HCT116 (cell line): ENCODE results near the gene TMEM116. TPM values are rescaled to one million over a fixed set of nuclear protein-coding genes. Genes with fewer than 3 reads are reported as not detected.

Source experiments
- ATAC-seq: fragments of 200-7000 bp; cut with Tn5 transposase; 2 replicates; pipeline ENCODE4 v1.9.1; 2020; ENCODE audit warnings: mild to moderate bottlenecking, moderate library complexity
- BruUV-seq: library from RNA; stranded (reverse); fragments of 400-500 nt; replicated peaks from 2 replicates; lab custom pipeline; 2021; lab: Mats Ljungman, UMichigan
- CTCF ChIA-PET: fragments of 300-600 bp; sonication (Branson Sonifier 250); formaldehyde crosslinking; loops from one replicate; lab custom pipeline; 2021; ENCODE audit warnings: antibody characterized with exemption; lab: Charles Lee
- POLR2A ChIA-PET: fragments of 300-600, 350-600 bp; sonication (Branson Sonifier 250); formaldehyde crosslinking; loops from one replicate; lab custom pipeline; 2021; ENCODE audit warnings: antibody characterized with exemption; lab: Charles Lee
- RAD21 ChIA-PET, 2 experiments: fragments of 300-600 bp; sonication (Branson Sonifier 250); formaldehyde crosslinking; loops; one replicate each; lab custom pipeline; 2023; ENCODE audit warnings: low total read pairs in 2 of 2; ENCODE audit not compliant: uncharacterized antibody in 2 of 2, unreplicated experiment in 2 of 2, low non-redundant PET in 1 of 2; lab: Charles Lee
- DNase-seq: peaks from one replicate; pipeline ENCODE4 v3.0.0-alpha.2; 2010; ENCODE audit warnings: low read depth, low spot score
- H2AFZ ChIP-seq: fragments of 200-600 bp; shearing (Covaris generic), sonication (generic); 2 replicates; pipeline ENCODE4 v1.6.1; 2017; ENCODE audit warnings: low read depth, mixed run types, mixed read lengths, antibody characterized with exemption, low read length; ENCODE audit not compliant: poor library complexity, severe bottlenecking
- H3K27ac ChIP-seq: 2 replicates; pipeline ENCODE4 v1.5.1; 2012; ENCODE audit warnings: low read depth, low read length
- H3K27me3 ChIP-seq: fragments of 200-600 bp; sonication (generic); 2 replicates; pipeline ENCODE4 v1.6.1; 2016; ENCODE audit warnings: mixed run types, low read length, mixed read lengths; ENCODE audit not compliant: insufficient read depth
- H3K36me3 ChIP-seq, 2 experiments: fragments of 200-500 bp in 1 of 2; fragments of 200-600 bp in 1 of 2; sonication (Bioruptor generic) in 1 of 2; sonication (generic) in 1 of 2; 2 replicates each; pipeline versions ENCODE4 v1.5.1 to v1.6.1; 2014 to 2016; ENCODE audit warnings: low read length in 2 of 2, inconsistent platforms in 1 of 2, mixed read lengths in 1 of 2, mixed run types in 1 of 2; ENCODE audit not compliant: insufficient read depth in 2 of 2, control insufficient read depth in 1 of 2
- H3K4me1 ChIP-seq, 2 experiments: fragments of 200-600 bp in 1 of 2; sonication (generic) in 1 of 2; 2 replicates each; pipeline versions ENCODE4 v1.5.1 to v1.6.1; 2012 to 2017; ENCODE audit warnings: low read length in 2 of 2, inconsistent platforms in 1 of 2, mild to moderate bottlenecking in 1 of 2, mixed read lengths in 1 of 2, mixed run types in 1 of 2, moderate library complexity in 1 of 2; ENCODE audit not compliant: insufficient read depth in 2 of 2, control insufficient read depth in 1 of 2
- H3K4me2 ChIP-seq: fragments of 200-600 bp; sonication (generic); 2 replicates; pipeline ENCODE4 v1.6.1; 2017; ENCODE audit warnings: mixed run types, low read length, mixed read lengths
- H3K4me3 ChIP-seq, 2 experiments: fragments of 200-600 bp in 1 of 2; sonication (generic) in 1 of 2; replicated peaks in 1 of 2; 2 replicates each; pipeline ENCODE4 v1.5.1; 2011 to 2016; ENCODE audit warnings: low read length in 2 of 2, control low read depth in 1 of 2, low read depth in 1 of 2, mild to moderate bottlenecking in 1 of 2, mixed read lengths in 1 of 2, mixed run types in 1 of 2
- H3K79me2 ChIP-seq: fragments of 200-600 bp; sonication (generic); 2 replicates; pipeline ENCODE4 v1.6.1; 2017; ENCODE audit warnings: mild to moderate bottlenecking, mixed run types, low read length, moderate library complexity, mixed read lengths; ENCODE audit not compliant: insufficient read depth
- H3K9ac ChIP-seq: fragments of 200-600 bp; sonication (generic); 2 replicates; pipeline ENCODE4 v1.6.1; 2016; ENCODE audit warnings: low read length, mixed read lengths
- H3K9me2 ChIP-seq: fragments of 200-600 bp; sonication (generic), shearing (Covaris generic); 2 replicates; pipeline ENCODE4 v1.6.1; 2017; ENCODE audit warnings: mixed run types, mild to moderate bottlenecking, moderate library complexity; ENCODE audit not compliant: insufficient read depth
- H3K9me3 ChIP-seq, 2 experiments: fragments of 200-500 bp in 1 of 2; fragments of 200-600 bp in 1 of 2; sonication (Bioruptor generic) in 1 of 2; sonication (generic) in 1 of 2; 2 replicates each; pipeline ENCODE4 v1.6.1; 2014 to 2017; ENCODE audit warnings: low read length in 2 of 2, mixed read lengths in 2 of 2, inconsistent platforms in 1 of 2, low read depth in 1 of 2, mild to moderate bottlenecking in 1 of 2, mixed run types in 1 of 2, moderate library complexity in 1 of 2; ENCODE audit not compliant: control insufficient read depth in 1 of 2, insufficient read depth in 1 of 2
- H4K20me1 ChIP-seq: fragments of 200-600 bp; sonication (generic), shearing (Covaris generic); 2 replicates; pipeline ENCODE4 v1.6.1; 2017; ENCODE audit warnings: mixed run types, mild to moderate bottlenecking, moderate library complexity; ENCODE audit not compliant: insufficient read depth
- CBX3 ChIP-seq: IDR thresholded peaks from 2 replicates; pipeline ENCODE4 v1.6.1; 2012; ENCODE audit warnings: low read depth
- CEBPB ChIP-seq: IDR thresholded peaks from 2 replicates; pipeline ENCODE4 v1.6.1; 2012; ENCODE audit warnings: low read depth
- ELF1 ChIP-seq: IDR thresholded peaks from 2 replicates; pipeline ENCODE4 v1.6.1; 2012; ENCODE audit warnings: low read depth, borderline replicate concordance
- EZH2 ChIP-seq: fragments of 200-600 bp; sonication (generic); IDR thresholded peaks from 2 replicates; pipeline ENCODE4 v1.6.1; 2017; ENCODE audit warnings: antibody characterized with exemption, mixed run types
- EZH2phosphoT487 ChIP-seq: fragments of 200-600 bp; IDR thresholded peaks from 2 replicates; pipeline ENCODE4 v1.6.1; 2018; ENCODE audit warnings: antibody characterized with exemption, borderline replicate concordance
- FOSL1 ChIP-seq: IDR thresholded peaks from 2 replicates; pipeline ENCODE4 v1.6.1; 2012; ENCODE audit warnings: low read depth
- JUND ChIP-seq: IDR thresholded peaks from 2 replicates; pipeline ENCODE4 v1.6.1; 2012
- POLR2A ChIP-seq: IDR thresholded peaks from 2 replicates; pipeline ENCODE4 v1.7.0; 2011; ENCODE audit warnings: borderline replicate concordance; ENCODE audit not compliant: insufficient read depth, insufficient read length; ENCODE audit errors: extremely low read depth
- POLR2AphosphoS5 ChIP-seq: IDR thresholded peaks from 2 replicates; pipeline ENCODE4 v1.6.1; 2011; ENCODE audit warnings: mild to moderate bottlenecking, low read depth, low read length, moderate library complexity
- SIN3A ChIP-seq: IDR thresholded peaks from 2 replicates; pipeline ENCODE4 v1.6.1; 2012; ENCODE audit warnings: low read depth
- SRF ChIP-seq: IDR thresholded peaks from 2 replicates; pipeline ENCODE4 v1.6.1; 2012; ENCODE audit warnings: low read depth
- intact Hi-C: fragments of 100-400 bp; cut with micrococcal nuclease; formaldehyde crosslinking; loops from 2 replicates; pipeline ENCODE4 v1.10.0; 2022
- total RNA-seq: library from RNA; stranded (reverse); gene quantifications from one replicate; pipeline ENCODE4 v1.2.1, GENCODE V29; 2021; ENCODE audit not compliant: unreplicated experiment
- TF ChIP-seq, protein P1 (sequence below), 3 experiments: fragments of 200-600 bp in 1 of 3; sonication (generic) in 1 of 3; IDR thresholded peaks in 2 of 3; conservative IDR thresholded peaks in 1 of 3; 2 replicates each; pipeline ENCODE4 v1.5.1; 2012 to 2017; ENCODE audit warnings: low read depth in 2 of 3, low read length in 2 of 3, antibody characterized with exemption in 1 of 3, borderline replicate concordance in 1 of 3, control low read depth in 1 of 3, mild to moderate bottlenecking in 1 of 3, mixed read lengths in 1 of 3, mixed run types in 1 of 3, moderate library complexity in 1 of 3; ENCODE audit not compliant: insufficient read depth in 1 of 3
- TF ChIP-seq, protein P2 (sequence below): IDR thresholded peaks from 2 replicates; pipeline ENCODE4 v1.6.1; 2012

Gene TMEM116
- total RNA-seq, 1 experiment from 2014 or later, result 6.8 TPM

DNA sequence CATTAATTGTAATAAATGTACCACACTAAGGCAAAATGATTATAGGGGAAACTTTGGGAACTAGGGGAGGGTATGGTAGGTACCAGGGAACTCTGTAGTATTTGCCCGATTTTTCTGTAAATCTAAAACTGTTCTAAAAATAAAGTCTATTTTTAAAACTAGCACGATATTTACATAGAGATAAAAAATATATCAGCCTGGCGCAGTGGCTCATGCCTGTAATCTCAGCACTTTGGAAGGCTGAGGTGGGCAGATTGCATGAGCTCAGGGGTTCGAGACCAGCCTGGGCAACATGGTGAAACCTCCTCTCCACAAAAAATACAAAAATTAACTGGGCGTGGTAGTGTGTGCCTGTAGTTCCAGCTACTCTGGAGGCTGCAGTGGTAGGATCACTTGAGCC is 32.4 kb downstream of the TMEM116 start:
- Histone ChIP-seq H2AFZ (no peak overlapping the region), H3K4me3 (no peak overlapping the region), H3K79me2 (no peaks in the 10 kb centered on the region), H3K9me2 (no peaks in the 10 kb centered on the region), H4K20me1 (no peaks in the 10 kb centered on the region), H3K9ac (no peak overlapping the region), H3K9me3 (no peaks in the 10 kb centered on the region), H3K4me1 (no peaks in the 10 kb centered on the region), H3K27ac (no peak overlapping the region), H3K4me2 (no peak overlapping the region), H3K36me3 (no peaks in the 10 kb centered on the region), H3K27me3 (no peaks in the 10 kb centered on the region)
- RAD21 ChIA-PET, result no interaction called here
- CTCF ChIA-PET, result no interaction called here
- POLR2A ChIA-PET, result no interaction called here
- no peak for ATAC-seq
- intact Hi-C loops, result no loop called here
- TF ChIP-seq JUND (no peak), FOSL1 (no peak), EZH2 (no peak), CBX3 (no peak), SRF (no peak), EZH2phosphoT487 (no peak), POLR2AphosphoS5 (no peak), SIN3A (no peak), CEBPB (no peak), ELF1 (no peak), POLR2A (no peak)
- TF ChIP-seq, protein P1, sequence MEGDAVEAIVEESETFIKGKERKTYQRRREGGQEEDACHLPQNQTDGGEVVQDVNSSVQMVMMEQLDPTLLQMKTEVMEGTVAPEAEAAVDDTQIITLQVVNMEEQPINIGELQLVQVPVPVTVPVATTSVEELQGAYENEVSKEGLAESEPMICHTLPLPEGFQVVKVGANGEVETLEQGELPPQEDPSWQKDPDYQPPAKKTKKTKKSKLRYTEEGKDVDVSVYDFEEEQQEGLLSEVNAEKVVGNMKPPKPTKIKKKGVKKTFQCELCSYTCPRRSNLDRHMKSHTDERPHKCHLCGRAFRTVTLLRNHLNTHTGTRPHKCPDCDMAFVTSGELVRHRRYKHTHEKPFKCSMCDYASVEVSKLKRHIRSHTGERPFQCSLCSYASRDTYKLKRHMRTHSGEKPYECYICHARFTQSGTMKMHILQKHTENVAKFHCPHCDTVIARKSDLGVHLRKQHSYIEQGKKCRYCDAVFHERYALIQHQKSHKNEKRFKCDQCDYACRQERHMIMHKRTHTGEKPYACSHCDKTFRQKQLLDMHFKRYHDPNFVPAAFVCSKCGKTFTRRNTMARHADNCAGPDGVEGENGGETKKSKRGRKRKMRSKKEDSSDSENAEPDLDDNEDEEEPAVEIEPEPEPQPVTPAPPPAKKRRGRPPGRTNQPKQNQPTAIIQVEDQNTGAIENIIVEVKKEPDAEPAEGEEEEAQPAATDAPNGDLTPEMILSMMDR (IDR thresholded peaks at IDR 0.05 in 2 of 3, conservative IDR thresholded peaks at IDR 0.05 in 1 of 3; ENCODE audit: borderline replicate concordance in 1 of 3, insufficient read depth in 1 of 3, low read depth in 2 of 3, low read length in 2 of 3), result no peak
- TF ChIP-seq, protein P2, sequence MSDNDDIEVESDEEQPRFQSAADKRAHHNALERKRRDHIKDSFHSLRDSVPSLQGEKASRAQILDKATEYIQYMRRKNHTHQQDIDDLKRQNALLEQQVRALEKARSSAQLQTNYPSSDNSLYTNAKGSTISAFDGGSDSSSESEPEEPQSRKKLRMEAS, result no peak
- DNase-seq, result no peak
- no TSS peak for BruUV-seq
